Measurements from ENCODE around the gene KRT24.

KRT24 gene

DNA sequence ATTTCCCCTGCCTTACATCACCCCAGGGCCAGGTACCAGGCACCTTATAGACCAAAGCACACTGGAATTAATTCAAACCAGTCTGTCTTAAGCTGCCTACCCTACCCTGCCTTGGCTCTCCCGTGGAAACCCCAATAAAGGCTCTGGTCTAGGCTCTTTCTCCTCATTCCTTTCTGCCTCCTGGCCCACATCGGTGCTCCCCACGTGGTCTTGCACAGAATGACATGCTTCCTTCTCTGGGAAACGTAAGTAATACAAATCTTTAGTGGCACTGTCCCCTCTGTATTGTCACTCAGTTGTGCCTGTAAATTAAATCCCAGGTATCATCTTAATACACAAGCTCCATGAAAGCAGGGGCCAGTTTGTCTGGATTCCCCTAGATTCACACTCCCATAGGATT lies 35.0 kb upstream of the KRT24 start:
- Histone ChIP-seq H3K9ac (ENCODE audit: low read length) (no peak overlapping the region), H3K36me3 (replicated peaks; ENCODE audit: insufficient read depth, low read length) (no peaks in the 10 kb centered on the region), H4K20me1 (ENCODE audit: insufficient read depth, low read length) (no peaks in the 10 kb centered on the region), H3K27ac (ENCODE audit: low read length) (no peak overlapping the region), H3K27me3 (replicated peaks; ENCODE audit: insufficient read depth, low read length) (no peaks in the 10 kb centered on the region), H3F3A (ENCODE audit: insufficient read depth, low read length) (no peaks in the 10 kb centered on the region), H3K4me2 (ENCODE audit: low read depth, low read length) (no peak overlapping the region), H2AFZ (ENCODE audit: low read length) (no peak overlapping the region), H3K9me2 (replicated peaks; ENCODE audit: insufficient read depth, low read length) (no peaks in the 10 kb centered on the region), H3K4me1 (ENCODE audit: low read length) (no peaks in the 10 kb centered on the region), H3K9me3 (replicated peaks; ENCODE audit: insufficient read depth, low read length) (no peaks in the 10 kb centered on the region), H3K4me3 (ENCODE audit: low read length) (no peak overlapping the region), H3K79me2 (ENCODE audit: low read length) (no peaks in the 10 kb centered on the region)
- DNase-seq = no peak
- TF ChIP-seq EZH2phosphoT487 (IDR thresholded peaks at IDR 0.05; ENCODE audit: low read length) = no peak
- no peak for TF ChIP-seq CTCF (IDR thresholded peaks at IDR 0.05; ENCODE audit: low read length)
- TF ChIP-seq EZH2 (optimal IDR thresholded peaks at IDR 0.05; ENCODE audit: low read depth, low read length) = no peak

DNA sequence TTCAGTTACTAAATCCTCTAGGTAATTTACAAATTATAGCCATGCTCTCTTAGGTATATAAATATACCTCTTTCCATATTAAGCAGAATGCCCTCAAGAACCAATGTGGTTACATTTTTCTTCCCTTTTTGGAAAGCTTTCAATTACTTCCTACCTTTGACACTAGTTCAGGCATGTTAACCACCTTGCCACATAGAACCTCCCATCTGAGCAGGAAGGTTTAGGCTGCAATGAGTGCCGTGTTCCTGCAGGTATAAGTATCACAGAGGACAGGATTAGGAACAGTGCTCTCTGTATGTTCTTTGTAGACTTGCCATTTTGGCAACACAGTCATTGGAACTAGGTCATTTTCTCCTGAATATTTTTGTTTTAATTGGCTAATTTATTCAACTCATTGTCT lies 31.5 kb upstream of the KRT24 start:
- no peak for TF ChIP-seq EZH2 (optimal IDR thresholded peaks at IDR 0.05; ENCODE audit: low read depth, low read length)
- TF ChIP-seq EZH2phosphoT487 (IDR thresholded peaks at IDR 0.05; ENCODE audit: low read length) = no peak
- TF ChIP-seq CTCF (IDR thresholded peaks at IDR 0.05; ENCODE audit: low read length) = no peak
- Histone ChIP-seq H3K9me3 (replicated peaks; ENCODE audit: insufficient read depth, low read length) (no peaks in the 10 kb centered on the region), H4K20me1 (ENCODE audit: insufficient read depth, low read length) (no peaks in the 10 kb centered on the region), H3K27me3 (replicated peaks; ENCODE audit: insufficient read depth, low read length) (no peaks in the 10 kb centered on the region), H3K27ac (ENCODE audit: low read length) (no peak overlapping the region), H3K9ac (ENCODE audit: low read length) (no peak overlapping the region), H3K36me3 (replicated peaks; ENCODE audit: insufficient read depth, low read length) (no peaks in the 10 kb centered on the region), H3F3A (ENCODE audit: insufficient read depth, low read length) (no peaks in the 10 kb centered on the region), H3K4me1 (ENCODE audit: low read length) (no peaks in the 10 kb centered on the region), H3K79me2 (ENCODE audit: low read length) (no peaks in the 10 kb centered on the region), H3K4me2 (ENCODE audit: low read depth, low read length) (no peak overlapping the region), H3K4me3 (ENCODE audit: low read length) (no peak overlapping the region), H3K9me2 (replicated peaks; ENCODE audit: insufficient read depth, low read length) (no peaks in the 10 kb centered on the region), H2AFZ (ENCODE audit: low read length) (no peak overlapping the region)
- no peak for DNase-seq

- Histone ChIP-seq H3K4me1 (ENCODE audit: low read length) (no peaks in the 10 kb centered on the region), H3K36me3 (replicated peaks; ENCODE audit: insufficient read depth, low read length) (no peaks in the 10 kb centered on the region), H4K20me1 (ENCODE audit: insufficient read depth, low read length) (no peaks in the 10 kb centered on the region), H2AFZ (ENCODE audit: low read length) (no peak overlapping the region), H3K9me2 (replicated peaks; ENCODE audit: insufficient read depth, low read length) (no peaks in the 10 kb centered on the region), H3K4me2 (ENCODE audit: low read depth, low read length) (no peak overlapping the region), H3F3A (ENCODE audit: insufficient read depth, low read length) (no peaks in the 10 kb centered on the region), H3K4me3 (ENCODE audit: low read length) (no peak overlapping the region), H3K9ac (ENCODE audit: low read length) (no peak overlapping the region), H3K79me2 (ENCODE audit: low read length) (no peaks in the 10 kb centered on the region), H3K27me3 (replicated peaks; ENCODE audit: insufficient read depth, low read length) (no peaks in the 10 kb centered on the region; the same call in 1 of the 2 replicates), H3K27ac (ENCODE audit: low read length) (no peak overlapping the region), H3K9me3 (replicated peaks; ENCODE audit: insufficient read depth, low read length) (no peaks in the 10 kb centered on the region)
- DNase-seq = no peak
- TF ChIP-seq EZH2 (optimal IDR thresholded peaks at IDR 0.05; ENCODE audit: low read depth, low read length) (no peak), EZH2phosphoT487 (IDR thresholded peaks at IDR 0.05; ENCODE audit: low read length) (no peak), CTCF (IDR thresholded peaks at IDR 0.05; ENCODE audit: low read length) (no peak)
Observed at GRCh38 chr17:40734018-40734417, 30.5 kb upstream of the KRT24 start.
